ENCODE data around the gene TRPV5.

The TRPV5 gene

DNA sequence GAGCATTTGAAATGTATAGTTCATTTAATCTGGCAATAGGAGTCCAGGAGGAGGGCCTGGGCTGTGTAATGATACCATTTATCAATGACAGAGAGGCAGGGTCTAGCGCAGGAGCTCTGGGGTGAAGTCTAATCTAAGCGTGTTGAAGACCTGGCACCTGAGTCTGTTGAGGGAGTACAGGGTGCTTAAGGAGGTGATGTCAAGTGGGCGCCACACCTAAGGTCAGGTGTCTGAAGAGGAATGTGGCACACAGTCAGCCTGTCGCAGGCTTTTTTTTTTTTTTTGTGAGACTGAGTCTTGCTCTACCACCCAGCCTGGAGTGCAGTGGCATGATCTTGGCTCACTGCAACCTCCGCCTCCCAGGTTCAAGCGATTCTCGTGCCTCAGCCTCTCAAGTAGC lies 8.0 kb upstream of the TRPV5 start:
- H3K27ac ChIP-seq = no peak overlapping the region
- DNase-seq (ENCODE audit: low read depth, low spot score) = no peak

GRCh38 chr7:142940966-142941535 lies 7.5 kb upstream of the TRPV5 start:
- no peak overlapping the region for H3K27ac ChIP-seq
- no peak for DNase-seq (ENCODE audit: low read depth, low spot score)

- no peak for DNase-seq (ENCODE audit: low read depth, low spot score)
- H3K27ac ChIP-seq = no peak within 1 kb of the TSS
Measured at GRCh38 chr7:142939226-142939910, 5.8 kb upstream of the TRPV5 start, which contains the start of gene LLCFC1. LLCFC1 (plus strand) TSS chr7:142939484; CDS start chr7:142939622, 138 bp downstream.

DNA sequence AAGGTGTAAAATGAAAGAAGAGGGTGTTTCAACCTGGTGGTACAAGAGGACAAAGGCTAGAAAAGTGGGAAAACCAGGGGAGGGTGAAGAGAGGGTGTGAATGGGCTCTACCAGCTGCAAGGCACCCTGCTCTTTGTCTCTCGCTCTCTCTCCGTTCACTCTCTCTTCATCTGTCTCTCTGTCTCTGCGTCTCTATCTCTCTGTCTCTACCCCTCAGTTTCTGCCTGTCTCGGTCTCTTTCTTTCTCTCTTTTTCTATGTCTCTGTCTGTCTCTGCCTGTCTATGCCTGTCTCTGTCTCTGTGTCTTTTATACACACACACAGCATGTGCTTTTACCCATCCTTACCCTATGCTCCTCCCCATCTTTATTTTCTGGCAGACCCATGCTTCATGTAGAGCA lies 5.1 kb upstream of the TRPV5 start:
- no peak for DNase-seq (ENCODE audit: low read depth, low spot score)
- no peak overlapping the region for H3K27ac ChIP-seq

- H3K27ac ChIP-seq = no peak overlapping the region
- no peak for DNase-seq (ENCODE audit: low read depth, low spot score)
Measured at GRCh38 chr7:142935941-142936565, 2.5 kb upstream of the TRPV5 start.

DNA sequence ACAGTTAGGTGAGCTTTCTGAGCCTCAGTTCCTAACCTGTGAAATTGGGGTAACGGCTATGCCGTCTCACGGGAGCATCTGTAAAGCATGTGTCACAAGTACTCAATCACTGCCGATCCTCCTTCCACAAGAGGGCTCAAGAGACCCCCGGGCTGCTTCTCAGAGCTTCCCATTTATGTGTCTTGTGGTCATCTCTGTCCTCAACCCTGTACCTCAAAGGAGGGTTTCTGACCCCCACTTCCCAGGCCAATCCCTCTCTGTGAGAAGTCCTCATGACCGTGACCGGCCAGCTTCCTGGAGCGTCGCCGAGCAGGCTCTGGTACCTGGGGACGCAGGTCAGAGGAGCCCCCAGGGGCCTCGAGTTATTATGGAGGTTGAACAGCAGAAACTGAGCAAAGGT lies 510 bp upstream of the TRPV5 start:
- DNase-seq (ENCODE audit: low read depth, low spot score) = no peak
- no peak overlapping the region for H3K27ac ChIP-seq

DNA sequence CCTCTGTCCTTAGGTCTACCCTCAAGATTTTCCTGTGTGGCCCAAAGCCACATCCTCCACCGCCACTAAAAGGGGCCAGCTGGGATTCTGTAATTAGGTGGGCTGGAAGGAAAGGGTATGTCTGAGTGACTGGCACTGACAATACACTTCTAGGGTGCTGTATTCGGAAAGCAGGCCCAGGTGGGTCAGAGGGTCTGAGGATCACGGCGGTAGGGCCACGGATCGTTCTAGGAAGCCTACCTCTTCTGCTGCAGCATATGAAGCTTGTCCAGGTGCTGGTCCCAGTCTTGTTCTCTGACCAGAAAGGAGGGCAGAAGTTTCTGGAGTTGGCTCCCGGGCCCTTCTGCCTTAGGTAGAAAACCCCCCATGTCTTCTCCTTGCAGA lies 462 bp downstream of the TRPV5 start:
- no peak overlapping the region for H3K27ac ChIP-seq
- DNase-seq (ENCODE audit: low read depth, low spot score) = no peak

GRCh38 chr7:142932386-142933091 lies 1.0 kb downstream of the TRPV5 start:
- no peak for DNase-seq (ENCODE audit: low read depth, low spot score)
- H3K27ac ChIP-seq = no peak overlapping the region

GRCh38 chr7:142930126-142930730 lies 3.3 kb downstream of the TRPV5 start:
- no peak overlapping the region for H3K27ac ChIP-seq
- no peak for DNase-seq (ENCODE audit: low read depth, low spot score)

DNA sequence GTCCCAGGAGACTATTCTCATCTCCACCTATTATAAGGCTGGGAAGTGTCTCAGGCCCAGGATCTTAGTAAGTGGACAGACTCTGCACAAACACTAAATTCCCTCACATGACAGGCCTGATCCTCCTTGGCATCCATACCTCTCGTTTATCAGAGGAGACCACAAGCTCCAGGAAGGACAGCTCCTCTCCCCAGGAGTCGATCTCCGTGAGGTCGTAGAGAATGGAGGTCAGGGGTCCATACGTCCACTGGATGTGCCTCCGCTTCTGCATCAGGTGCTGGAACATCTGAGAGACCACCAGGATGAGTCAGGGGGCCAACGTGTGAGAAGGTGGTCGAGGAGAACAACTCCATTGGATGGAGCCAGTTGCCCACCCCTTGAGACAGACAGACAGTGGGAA lies 5.6 kb downstream of the TRPV5 start:
- DNase-seq (ENCODE audit: low read depth, low spot score) = no peak
- no peak overlapping the region for H3K27ac ChIP-seq

DNA sequence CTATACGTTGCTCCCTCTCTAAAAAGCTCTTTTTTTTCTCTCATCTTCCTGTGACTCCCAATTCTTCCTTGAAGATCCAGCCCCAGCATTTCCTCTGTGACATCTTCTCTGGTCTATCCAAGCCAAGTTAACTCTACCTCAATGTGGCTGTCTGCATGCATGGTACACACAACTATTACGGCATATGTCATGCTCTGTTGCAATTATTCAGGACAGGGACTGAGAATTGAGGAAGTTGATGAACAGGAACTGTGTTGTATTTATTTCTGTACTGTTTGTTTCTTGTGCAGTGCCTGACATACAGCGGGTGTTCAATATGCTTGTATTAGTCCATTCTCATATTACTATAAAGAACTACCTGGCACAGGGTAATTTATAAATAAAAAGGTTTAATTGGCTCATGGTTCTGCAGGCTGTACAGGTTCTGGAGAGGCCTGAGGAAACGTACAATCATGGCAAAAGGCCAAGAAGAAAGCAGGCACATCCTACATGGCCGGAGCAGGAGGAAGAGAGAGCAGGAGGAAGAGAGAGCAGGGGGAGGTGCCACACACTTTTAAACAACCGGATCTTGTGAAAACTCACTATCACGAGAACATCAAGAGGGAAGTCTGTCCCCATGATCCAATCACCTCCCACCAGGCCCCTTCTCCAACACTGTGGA lies 6.3 kb downstream of the TRPV5 start:
- no peak for DNase-seq (ENCODE audit: low read depth, low spot score)
- no peak overlapping the region for H3K27ac ChIP-seq

GRCh38 chr7:142925413-142925812 lies 8.1 kb downstream of the TRPV5 start:
- H3K27ac ChIP-seq = no peak overlapping the region
- no peak for DNase-seq (ENCODE audit: low read depth, low spot score)

- H3K27ac ChIP-seq = no peak overlapping the region
- no peak for DNase-seq (ENCODE audit: low read depth, low spot score)
Measured at GRCh38 chr7:142923391-142923790, 10.2 kb downstream of the TRPV5 start.

DNA sequence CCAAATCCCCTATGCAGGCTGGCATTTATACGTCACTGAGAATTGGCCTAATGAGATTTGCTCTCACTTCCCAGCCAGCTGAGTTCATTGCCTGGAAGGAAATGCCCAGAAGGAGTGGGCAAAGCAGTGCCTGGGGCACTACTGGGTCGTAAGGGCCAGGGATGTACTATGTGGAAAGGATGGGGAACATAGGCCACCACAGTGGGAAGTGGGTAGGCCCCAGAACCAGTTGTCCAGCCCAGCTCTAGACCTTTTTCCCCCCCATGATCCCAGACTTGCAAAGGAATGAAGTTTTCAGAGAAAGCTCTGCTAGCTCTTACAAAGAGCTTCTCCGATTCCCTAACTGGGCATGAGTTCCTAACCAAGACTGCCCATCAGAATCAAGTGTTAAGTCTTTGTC lies 13.9 kb downstream of the TRPV5 start:
- no peak overlapping the region for H3K27ac ChIP-seq
- no peak for DNase-seq (ENCODE audit: low read depth, low spot score)

- DNase-seq (ENCODE audit: low read depth, low spot score) = no peak
- H3K27ac ChIP-seq = no peak overlapping the region
Measured at GRCh38 chr7:142918901-142919300, 14.6 kb downstream of the TRPV5 start.

DNA sequence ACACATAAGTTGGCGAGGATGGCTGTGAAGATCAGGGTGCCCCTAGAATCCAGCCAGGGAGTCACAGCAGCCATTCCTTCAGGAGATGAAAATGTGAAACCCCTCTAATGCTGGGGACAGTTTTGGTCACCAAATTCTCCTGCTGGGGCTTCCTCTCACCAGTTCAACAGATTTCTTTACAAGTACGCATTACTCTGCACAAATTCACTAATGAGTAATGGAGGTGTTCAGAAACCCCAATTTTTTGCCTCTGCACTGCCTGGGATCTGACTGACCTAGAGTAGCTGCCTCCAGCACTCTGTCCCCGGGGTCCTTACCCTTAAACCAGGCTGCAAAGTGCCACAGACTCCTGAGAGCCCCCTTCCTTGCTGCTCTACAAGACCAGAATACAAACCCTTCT lies 16.1 kb downstream of the TRPV5 start:
- DNase-seq (ENCODE audit: low read depth, low spot score) = no peak
- H3K27ac ChIP-seq = no peak overlapping the region

GRCh38 chr7:142916508-142916907 lies 17.0 kb downstream of the TRPV5 start:
- DNase-seq (ENCODE audit: low read depth, low spot score) = no peak

GRCh38 chr7:142915315-142915714 lies 18.2 kb downstream of the TRPV5 start:
- H3K27ac ChIP-seq = no peak overlapping the region
- DNase-seq (ENCODE audit: low read depth, low spot score) = no peak

More at GRCh38 chr7:142916508-142916907, 17.0 kb downstream of the TRPV5 start:
- H3K27ac ChIP-seq = no peak overlapping the region

- DNase-seq (ENCODE audit: low read depth, low spot score) = no peak
Measured at GRCh38 chr7:142914121-142914520, 19.4 kb downstream of the TRPV5 start.

GRCh38 chr7:142913566-142913965 lies 20.0 kb downstream of the TRPV5 start:
- DNase-seq (ENCODE audit: low read depth, low spot score) = no peak
- no peak overlapping the region for H3K27ac ChIP-seq

More at GRCh38 chr7:142914121-142914520, 19.4 kb downstream of the TRPV5 start:
- no peak overlapping the region for H3K27ac ChIP-seq
